IMR-90 (cell line): ENCODE data around the gene KRT77. TPM values are rescaled to one million over a fixed set of nuclear protein-coding genes. Genes with fewer than 3 reads are reported as not detected.

ENCODE experiments used
- ATAC-seq: fragments of 200-7000 bp; cut with Tn5 transposase; 2 replicates; pipeline ENCODE4 v1.9.1; 2020; ENCODE audit warnings: low read depth, mild to moderate bottlenecking, moderate library complexity
- BruUV-seq: library from RNA; stranded (reverse); fragments of 400-500 nt; replicated peaks from 2 replicates; lab custom pipeline; 2021; lab: Mats Ljungman, UMichigan
- CTCF ChIA-PET: fragments of 300-600 bp; formaldehyde crosslinking; extraction: SDS; loops from one replicate; lab custom pipeline; 2021; ENCODE audit warnings: antibody characterized with exemption; lab: Yijun Ruan, JAX
- POLR2A ChIA-PET: fragments of 300-600 bp; sonication (Branson Sonifier 250); formaldehyde crosslinking; loops from one replicate; lab custom pipeline; 2022; ENCODE audit warnings: antibody characterized with exemption; ENCODE audit not compliant: unreplicated experiment; lab: Charles Lee
- DNase-seq: peaks from one replicate; pipeline ENCODE4 v3.0.0; 2013
- H2AFZ ChIP-seq: replicated peaks from 2 replicates; pipeline ENCODE3; 2013; ENCODE audit warnings: low read length, mild to moderate bottlenecking; ENCODE audit not compliant: poor library complexity
- H2AK5ac ChIP-seq: 2 replicates; pipeline ENCODE4 v1.6.1; 2013; ENCODE audit warnings: low read depth, low read length, inconsistent platforms
- H2AK9ac ChIP-seq: replicated peaks from 2 replicates; pipeline ENCODE3; 2013; ENCODE audit warnings: mild to moderate bottlenecking, low read depth, low read length, moderate library complexity; ENCODE audit not compliant: poor library complexity
- H2BK120ac ChIP-seq: 2 replicates; pipeline ENCODE4 v1.6.1; 2013; ENCODE audit warnings: low read depth, low read length, inconsistent platforms
- H2BK15ac ChIP-seq: 3 replicates; pipeline ENCODE4 v1.6.1; 2013; ENCODE audit warnings: low read depth, low read length, inconsistent platforms
- H2BK20ac ChIP-seq: 2 replicates; pipeline ENCODE4 v1.6.1; 2013; ENCODE audit warnings: low read depth, mild to moderate bottlenecking, inconsistent platforms, low read length, moderate library complexity
- H2BK5ac ChIP-seq: 2 replicates; pipeline ENCODE4 v1.6.1; 2013; ENCODE audit warnings: mild to moderate bottlenecking, low read depth, low read length, inconsistent platforms; ENCODE audit not compliant: poor library complexity, severe bottlenecking
- H3K14ac ChIP-seq: replicated peaks from 2 replicates; pipeline ENCODE4 v1.6.1; 2013; ENCODE audit warnings: low read depth, low read length, inconsistent platforms
- H3K18ac ChIP-seq: 2 replicates; pipeline ENCODE4 v1.6.1; 2013; ENCODE audit warnings: low read depth, low read length, control low read depth
- H3K23ac ChIP-seq: 2 replicates; pipeline ENCODE4 v1.6.1; 2013; ENCODE audit warnings: low read depth, low read length, inconsistent platforms
- H3K27ac ChIP-seq: 2 replicates; pipeline ENCODE4 v1.5.1; 2013; ENCODE audit warnings: mild to moderate bottlenecking, control low read depth, low read length; ENCODE audit not compliant: insufficient read depth
- H3K27me3 ChIP-seq: 2 replicates; pipeline ENCODE4 v1.6.1; 2013; ENCODE audit warnings: low read length; ENCODE audit not compliant: control insufficient read depth, insufficient read depth
- H3K36me3 ChIP-seq: 2 replicates; pipeline ENCODE4 v1.6.1; 2013; ENCODE audit warnings: low read length, mixed read lengths; ENCODE audit not compliant: control insufficient read depth, insufficient read depth
- H3K4ac ChIP-seq: 2 replicates; pipeline ENCODE4 v1.6.1; 2013; ENCODE audit warnings: low read depth, low read length, inconsistent platforms
- H3K4me1 ChIP-seq: 2 replicates; pipeline ENCODE4 v1.6.1; 2013; ENCODE audit warnings: low read length, mixed read lengths; ENCODE audit not compliant: control insufficient read depth, insufficient read depth
- H3K4me2 ChIP-seq: 2 replicates; pipeline ENCODE4 v1.6.1; 2013; ENCODE audit warnings: low read depth, mild to moderate bottlenecking, control low read depth, low read length, moderate library complexity
- H3K4me3 ChIP-seq: 2 replicates; pipeline ENCODE4 v1.5.1; 2013; ENCODE audit warnings: low read depth, mild to moderate bottlenecking, control low read depth, low read length, moderate library complexity; ENCODE audit not compliant: insufficient read depth
- H3K56ac ChIP-seq: 2 replicates; pipeline ENCODE4 v1.6.1; 2013; ENCODE audit warnings: low read length, inconsistent platforms; ENCODE audit not compliant: insufficient read depth; ENCODE audit errors: extremely low read depth
- H3K79me1 ChIP-seq, 2 experiments: 2 replicates each; pipeline ENCODE4 v1.6.1; 2013; ENCODE audit warnings: low read length in 2 of 2, inconsistent platforms in 1 of 2, low read depth in 1 of 2
- H3K9ac ChIP-seq: 2 replicates; pipeline ENCODE4 v1.6.1; 2013; ENCODE audit warnings: low read depth, low read length, control low read depth
- H3K9me1 ChIP-seq: 2 replicates; pipeline ENCODE4 v1.6.1; 2013; ENCODE audit warnings: low read length, inconsistent platforms; ENCODE audit not compliant: insufficient read depth
- H3K9me3 ChIP-seq: 2 replicates; pipeline ENCODE4 v1.6.1; 2013; ENCODE audit warnings: low read length; ENCODE audit not compliant: control insufficient read depth, insufficient read depth
- H4K20me1 ChIP-seq: 2 replicates; pipeline ENCODE4 v1.6.1; 2013; ENCODE audit warnings: low read length, inconsistent platforms; ENCODE audit not compliant: insufficient read depth
- H4K5ac ChIP-seq: 2 replicates; pipeline ENCODE4 v1.6.1; 2013; ENCODE audit warnings: mild to moderate bottlenecking, low read depth, low read length, control low read depth
- H4K8ac ChIP-seq, 2 experiments: 2 replicates each; pipeline ENCODE4 v1.6.1; 2013; ENCODE audit warnings: low read depth in 2 of 2, low read length in 2 of 2, control low read depth in 1 of 2, inconsistent platforms in 1 of 2
- H4K91ac ChIP-seq: 2 replicates; pipeline ENCODE4 v1.6.1; 2013; ENCODE audit warnings: low read depth, low read length, inconsistent platforms; ENCODE audit not compliant: insufficient read depth
- CEBPB ChIP-seq: IDR thresholded peaks from 2 replicates; pipeline ENCODE4 v1.6.1; 2012; ENCODE audit warnings: low read depth, low read length, improper control_type of control experiment
- WGBS, 2 experiments: methylation state at CpG; one replicate each; pipeline versions ENCODE4 v1.1.5 to v1.1.7; 2013; ENCODE audit warnings: missing lambda C conversion rate in 2 of 2; ENCODE audit not compliant: insufficient read length in 1 of 2; ENCODE audit errors: extremely low coverage in 2 of 2; 5-methylcytosine and 5-hydroxymethylcytosine counted together
- dilution Hi-C: fragments of 300-500 bp; cut with HindIII; formaldehyde crosslinking; loops from one replicate; pipeline ENCODE4 v1.14.3; 2018; ENCODE audit warnings: low sequenced_read_pairs; ENCODE audit not compliant: unreplicated experiment
- in situ Hi-C: fragments of 300-500 bp; cut with MboI; formaldehyde crosslinking; loops from 3 replicates; pipeline ENCODE4 v1.14.3; 2019; ENCODE audit warnings: low sequenced_read_pairs, inconsistent platforms, mixed read lengths
- intact Hi-C: fragments of 100-400 bp; cut with micrococcal nuclease; formaldehyde crosslinking; loops from 2 replicates; pipeline ENCODE4 v1.10.0; 2022
- polyA plus RNA-seq, 3 experiments: library from polyadenylated mRNA; depleted of rRNA; stranded (reverse); fragments of >200 nt; gene quantifications; 2 replicates each; pipeline ENCODE4 v1.2.3, GENCODE V29; 2012; ENCODE audit warnings: low replicate concordance in 1 of 3
- total RNA-seq: library from RNA; depleted of rRNA; stranded (reverse); fragments of >200 nt; gene quantifications from 2 replicates; pipeline ENCODE4 v1.2.3, GENCODE V29; 2012

The KRT77 gene
- total and polyA plus RNA-seq, 2 of the 4 experiments (the other 2 are of a cell fraction) = not detected

GRCh38 chr12:52656616-52657015, 46.7 kb downstream of the KRT77 start:
- no peak overlapping the region for H4K8ac ChIP-seq
- intact Hi-C loops (no loop called here), in situ Hi-C loops (no loop called here), dilution Hi-C loops (no loop called here)
- no peak overlapping the region for H4K5ac ChIP-seq
- no peak overlapping the region for H3K27ac ChIP-seq
- no peak overlapping the region for H2BK5ac ChIP-seq
- CTCF ChIA-PET = no interaction called here
- H3K4me2 ChIP-seq = no peak overlapping the region
- no peak overlapping the region for H3K56ac ChIP-seq
- H4K91ac ChIP-seq = no peak overlapping the region
- H3K4ac ChIP-seq = no peak overlapping the region
- peaks cover 15% of the 10 kb centered on the region for H3K27me3 ChIP-seq
- POLR2A ChIA-PET = no interaction called here
- ATAC-seq = no peak
- H2BK20ac ChIP-seq = no peak overlapping the region
- no peak overlapping the region for H3K4me3 ChIP-seq
- H3K79me1 ChIP-seq = no peaks in the 10 kb centered on the region
- WGBS, 2 experiments = 50% methylated on average over 1 of the region's 4 CpGs; no CpG with 5 or more reads in 1 of the 2 experiments
- no peak overlapping the region for H2BK120ac ChIP-seq
- DNase-seq = no peak
- H3K9ac ChIP-seq = no peak overlapping the region
- no peaks in the 10 kb centered on the region for H3K9me1 ChIP-seq
- no peak overlapping the region for H2AFZ ChIP-seq
- no peaks in the 10 kb centered on the region for H3K9me3 ChIP-seq
- no peak for TF ChIP-seq CEBPB
- H3K18ac ChIP-seq = no peak overlapping the region
- H2BK15ac ChIP-seq = no peak overlapping the region
- H2AK9ac ChIP-seq = no peak overlapping the region
- no peaks in the 10 kb centered on the region for H3K4me1 ChIP-seq
- H3K14ac ChIP-seq = no peak overlapping the region
- BruUV-seq = no TSS peak
- H4K20me1 ChIP-seq = no peaks in the 10 kb centered on the region
- H3K36me3 ChIP-seq = no peaks in the 10 kb centered on the region
- no peak overlapping the region for H3K23ac ChIP-seq
- no peak overlapping the region for H2AK5ac ChIP-seq
